ENCODE data around the gene SYNE4. TPM values are rescaled to one million over a fixed set of nuclear protein-coding genes. Genes with fewer than 3 reads are reported as not detected.

SYNE4 gene
- 0.16 TPM in 1 of 2 replicates, not detected in the other for total RNA-seq

GRCh38 chr19:36008336-36008978, at the start of gene SYNE4:
Gene SYNE4, minus strand, starts transcription at chr19:36008813. Its CDS starts 132 bp downstream, at chr19:36008681.

GRCh38 chr19:36054733-36055686, 46.4 kb upstream of the SYNE4 start, which contains the start of gene WDR62:
Gene WDR62, plus strand, starts transcription at chr19:36054897. Its CDS starts 75 bp downstream, at chr19:36054972.

GRCh38 chr19:36054119-36054732, 45.6 kb upstream of the SYNE4 start, which contains the start of gene THAP8:
Gene THAP8, minus strand, starts transcription at chr19:36054285. Its CDS starts 68 bp downstream, at chr19:36054217.

GRCh38 chr19:36032251-36033104, 23.9 kb upstream of the SYNE4 start, which contains the start of gene CLIP3:
Gene CLIP3, minus strand, starts transcription at chr19:36032873. Its CDS starts 516 bp downstream, at chr19:36032357.

GRCh38 chr19:36014012-36014924, 5.7 kb upstream of the SYNE4 start, which contains the start of gene ALKBH6:
Gene ALKBH6, minus strand, starts transcription at chr19:36014213. Its CDS starts 816 bp downstream, at chr19:36013397.

GRCh38 chr19:35995048-35995993, 13.3 kb downstream of the SYNE4 start, which contains the start of gene SDHAF1:
Gene SDHAF1, plus strand, starts transcription at chr19:35995188. Its CDS starts 87 bp downstream, at chr19:35995275.

Other genes starting within 250 kb of the SYNE4 start
- 5.0 and 7.9 TPM in 2 replicates for gene ARHGAP33, start 233.2 kb downstream of the SYNE4 start, total RNA-seq
- gene PRODH2, start 196.0 kb downstream of the SYNE4 start, total RNA-seq, result not detected in 2 replicates
- 0.16 TPM in 1 of 2 replicates, not detected in the other for gene NPHS1, start 156.3 kb downstream of the SYNE4 start, total RNA-seq
- gene KIRREL2, start 151.9 kb downstream of the SYNE4 start, total RNA-seq, result 0.09 TPM in 1 of 2 replicates, not detected in the other
- 6.0 and 11.0 TPM in 2 replicates for gene APLP1, start 140.2 kb downstream of the SYNE4 start, total RNA-seq
- gene NFKBID, start 108.3 kb downstream of the SYNE4 start, total RNA-seq, result 2.2 and 4.9 TPM in 2 replicates
- 2.5 and 3.2 TPM in 2 replicates for gene HCST, start 106.3 kb downstream of the SYNE4 start, total RNA-seq
- gene TYROBP, start 100.5 kb downstream of the SYNE4 start, total RNA-seq, result not detected in 2 replicates
- 1.4 and 1.6 TPM in 2 replicates for gene LRFN3, start 72.4 kb downstream of the SYNE4 start, total RNA-seq
- gene SDHAF1, start 13.6 kb downstream of the SYNE4 start, total RNA-seq, result 10.5 and 11.5 TPM in 2 replicates
- gene ALKBH6, start 5.4 kb upstream of the SYNE4 start, total RNA-seq, result 9.3 and 13.6 TPM in 2 replicates
- 13.6 and 25.6 TPM in 2 replicates for gene CLIP3, start 24.1 kb upstream of the SYNE4 start, total RNA-seq
- gene THAP8, start 45.5 kb upstream of the SYNE4 start, total RNA-seq, result 0.94 and 1.7 TPM in 2 replicates
- gene WDR62, start 46.1 kb upstream of the SYNE4 start, total RNA-seq, result 0.52 and 1.3 TPM in 2 replicates
- gene OVOL3, start 102.3 kb upstream of the SYNE4 start, total RNA-seq, result not detected in 2 replicates
- gene POLR2I, start 106.1 kb upstream of the SYNE4 start, total RNA-seq, result 98.5 and 125 TPM in 2 replicates
- gene TBCB, start 106.7 kb upstream of the SYNE4 start, total RNA-seq, result 267 and 275 TPM in 2 replicates
- 499 and 549 TPM in 2 replicates for gene CAPNS1, start 131.3 kb upstream of the SYNE4 start, total RNA-seq
- gene COX7A1, start 143.6 kb upstream of the SYNE4 start, total RNA-seq, result 31.8 and 36.7 TPM in 2 replicates
- 5.4 and 8.6 TPM in 2 replicates for gene ZNF565, start 205.9 kb upstream of the SYNE4 start, total RNA-seq
- 68.6 and 80.4 TPM in 2 replicates for gene ZNF146, start 206.3 kb upstream of the SYNE4 start, total RNA-seq